SH-SY5Y (cell line): ENCODE results near the gene MBNL1.

Experiments used
- GATA2 ChIP-seq: IDR thresholded peaks from 2 replicates; pipeline ENCODE4 v1.6.1; 2011; ENCODE audit warnings: mild to moderate bottlenecking, low read depth, low read length
- GATA3 ChIP-seq: IDR thresholded peaks from 2 replicates; pipeline ENCODE4 v1.6.1; 2011; ENCODE audit warnings: low read depth, mild to moderate bottlenecking, low read length, moderate library complexity

DNA sequence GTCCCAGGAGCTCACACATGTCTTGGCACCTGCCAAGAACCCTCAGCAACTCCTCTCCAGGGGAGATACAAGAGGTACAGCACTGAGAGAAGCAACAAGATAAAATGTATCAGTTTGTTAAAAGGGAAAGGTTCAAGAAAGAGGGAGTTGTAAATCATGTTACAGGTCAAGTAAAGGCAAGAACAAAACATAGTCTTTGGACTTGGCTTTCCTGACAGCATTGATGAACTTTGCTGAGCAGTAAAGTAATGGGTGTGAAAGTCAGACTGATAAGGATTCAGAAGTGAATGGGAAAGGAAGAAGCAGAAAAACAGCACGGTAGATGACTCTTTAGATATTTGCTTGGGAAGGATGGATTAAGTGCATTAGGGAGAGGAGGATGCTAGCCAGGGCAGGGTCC lies 27.1 kb downstream of the MBNL1 start:
- TF ChIP-seq GATA2 (no peak), GATA3 (no peak)
